Stimulated activated naive CD8-positive, alpha-beta T cell treated with anti-CD3 and anti-CD28 coated beads, Interleukin-15, Interleukin-2, amounts not matched to agents 100 U/mL and 50 U/mL, for 24 hours (primary cell): Measurements from ENCODE around the gene ADH6.
"Not testable (repeated sequence)": the region's sequence is repeated elsewhere in the genome, so short reads cannot be mapped to it uniquely, and the experiment has no call there.

ENCODE experiments used
- ATAC-seq: fragments of 150-1000 bp; cut with Tn5 transposase; one replicate; pipeline ENCODE4 v1.10.0; 2021
- DNase-seq: peaks from one replicate; pipeline ENCODE4 v3.0.0; 2021

Gene ADH6

GRCh38 chr4:99219072-99219471, at the start of gene ADH6:
Gene ADH6, minus strand, starts transcription at chr4:99219246. Its CDS starts 94 bp downstream, at chr4:99219152.
- DNase-seq, result no peak
- no peak for ATAC-seq

DNA sequence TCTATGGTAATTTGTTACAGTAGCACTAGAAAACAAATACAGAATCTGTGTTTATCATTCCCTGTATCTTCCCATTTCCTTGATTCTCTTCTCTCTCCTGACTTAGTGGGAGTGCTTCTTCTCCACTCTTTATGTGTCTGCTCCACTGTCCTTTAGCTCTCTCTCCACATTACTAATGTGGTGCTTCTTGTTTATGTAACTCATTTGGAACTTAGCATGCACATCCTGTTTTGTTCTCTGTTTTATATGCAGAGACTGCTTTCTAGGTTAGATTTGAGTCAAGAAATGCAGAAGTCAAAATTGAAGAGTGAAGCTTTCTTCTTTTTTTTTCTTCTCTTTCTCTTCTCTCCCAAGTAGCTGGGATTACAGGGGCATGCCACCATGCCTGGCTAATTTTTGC, 45.9 kb upstream of the ADH6 start:
- ATAC-seq (no peak), DNase-seq (no peak)

GRCh38 chr4:99252746-99253145, 33.7 kb upstream of the ADH6 start:
- ATAC-seq (no peak), DNase-seq (no peak)

GRCh38 chr4:99248714-99249113, 29.7 kb upstream of the ADH6 start:
- DNase-seq, result no peak
- ATAC-seq, result no peak

DNA sequence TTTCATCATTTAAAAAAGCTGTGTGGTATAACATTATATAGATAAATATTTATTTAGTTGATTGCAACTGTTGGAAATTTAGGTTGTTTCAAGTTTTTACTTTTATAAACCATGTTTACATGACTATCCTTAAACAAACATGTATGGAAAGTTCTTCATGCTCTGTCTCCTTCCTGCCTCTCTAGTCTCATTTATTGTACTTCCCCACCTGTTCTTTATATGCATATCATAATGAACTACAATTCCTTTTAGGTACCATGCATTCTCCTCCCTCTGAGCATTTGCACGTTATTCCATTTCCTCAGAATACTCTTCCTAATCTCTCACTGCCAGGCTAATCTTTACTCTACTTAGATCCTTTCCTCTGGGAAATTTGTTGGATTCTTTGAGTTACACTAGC, 16.9 kb upstream of the ADH6 start:
- no peak for DNase-seq
- ATAC-seq, result no peak

GRCh38 chr4:99234331-99235010, 15.4 kb upstream of the ADH6 start:
- DNase-seq (no peak), ATAC-seq (no peak)

- ATAC-seq, DNase-seq: not testable (repeated sequence)
These were observed 14.4 kb upstream of the ADH6 start for GRCh38 chr4:99233397-99233796.

DNA sequence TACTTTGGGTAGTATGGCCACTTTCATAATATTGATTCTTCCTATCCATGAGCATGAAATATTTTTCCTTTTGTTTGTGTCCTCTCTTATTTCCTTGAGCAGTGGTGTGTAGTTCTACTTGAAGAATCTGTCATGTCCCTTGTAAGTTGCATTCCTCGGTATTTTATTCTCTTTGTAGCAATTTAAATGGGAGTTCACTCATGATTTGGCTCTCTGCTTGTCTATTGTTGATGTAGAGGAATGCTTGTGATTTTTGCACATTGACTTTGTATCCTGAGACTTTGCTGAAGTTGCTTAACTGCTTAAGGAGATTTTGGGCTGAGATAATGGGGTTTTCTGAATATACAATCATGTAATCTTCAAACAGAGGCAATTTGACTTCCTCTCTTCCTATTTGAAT, 9.7 kb upstream of the ADH6 start:
- not testable (repeated sequence) for ATAC-seq, DNase-seq

DNA sequence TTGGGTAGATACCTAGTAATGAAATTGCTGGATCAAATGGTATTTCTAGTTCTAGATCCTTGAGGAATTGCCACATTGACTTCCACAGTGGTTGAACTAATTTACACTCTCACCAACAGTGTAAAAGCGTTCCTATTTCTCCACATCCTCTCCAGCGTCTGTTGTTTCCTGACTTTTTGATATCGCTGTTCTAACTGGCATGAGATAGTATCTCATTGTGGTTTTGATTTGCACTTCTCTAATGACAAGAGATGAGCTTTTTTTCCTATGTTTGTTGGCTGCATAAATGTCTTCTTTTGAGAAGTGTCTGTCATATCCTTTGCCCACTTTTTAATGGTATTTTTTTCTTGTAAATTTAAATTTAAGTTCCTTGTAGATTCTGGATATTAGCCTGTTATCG, 8.6 kb upstream of the ADH6 start:
- ATAC-seq, DNase-seq: not testable (repeated sequence)

DNA sequence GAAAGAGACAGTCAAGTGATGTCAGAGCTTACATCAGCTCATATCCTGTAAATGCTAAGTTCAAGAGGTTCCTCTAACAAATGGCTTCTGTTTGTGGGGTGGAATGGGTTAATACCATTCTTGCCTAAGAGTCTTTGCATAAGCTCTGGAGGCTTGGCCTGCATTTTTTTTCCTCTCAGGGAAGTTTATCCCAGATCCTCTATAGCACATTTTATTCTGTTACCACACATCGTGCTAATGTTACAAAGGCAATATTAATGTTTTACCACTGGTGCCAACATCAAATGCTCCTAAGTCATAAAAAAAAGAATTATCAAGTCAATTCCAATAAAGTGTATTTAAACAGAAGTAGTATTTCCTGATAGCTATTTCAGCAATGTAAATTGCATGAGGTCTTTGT, 2.9 kb upstream of the ADH6 start:
- no peak for ATAC-seq
- DNase-seq, result no peak

DNA sequence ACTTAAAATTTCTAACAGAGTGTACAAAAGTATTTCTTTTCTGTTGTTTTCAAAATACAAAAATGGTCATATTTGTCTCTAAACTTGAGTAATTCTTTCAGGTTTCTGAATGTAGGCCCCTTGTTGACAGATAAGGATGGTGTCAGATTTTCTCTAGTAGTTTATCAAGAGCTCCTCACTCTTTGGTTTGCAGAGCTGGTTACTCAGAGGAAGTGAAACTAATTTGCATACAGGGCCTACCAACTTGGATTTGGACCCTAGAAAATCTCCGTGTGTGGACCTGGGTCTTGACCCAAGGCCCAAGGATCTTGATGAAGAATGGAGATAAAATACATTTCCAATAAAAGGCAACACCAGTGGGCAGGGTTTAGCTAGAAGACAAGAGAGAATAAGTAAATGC, 433 bp upstream of the ADH6 start:
- ATAC-seq, result no peak
- no peak for DNase-seq

GRCh38 chr4:99215521-99215920, 3.5 kb downstream of the ADH6 start:
- ATAC-seq (no peak), DNase-seq (no peak)

DNA sequence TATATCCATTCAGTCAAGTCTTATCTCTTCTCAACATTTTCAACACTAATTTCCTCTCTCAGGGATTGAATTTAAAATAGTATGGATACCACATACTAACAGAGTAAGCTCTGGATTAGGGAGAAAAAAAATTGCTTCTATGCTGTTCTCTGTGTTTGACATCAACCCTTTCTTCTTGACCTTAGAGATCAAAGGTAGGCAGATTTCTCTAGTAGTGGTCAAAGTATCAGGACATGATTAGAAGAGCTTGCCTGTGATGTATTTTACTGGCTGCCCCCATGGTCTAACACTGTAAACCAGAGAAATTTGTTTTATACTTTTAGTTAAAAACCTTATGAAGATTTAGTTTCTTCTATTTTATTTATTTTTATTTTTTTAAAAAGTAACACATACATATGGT, 8.3 kb downstream of the ADH6 start:
- ATAC-seq (no peak), DNase-seq (no peak)

GRCh38 chr4:99209671-99210070, 9.4 kb downstream of the ADH6 start:
- DNase-seq, result no peak

GRCh38 chr4:99208719-99209075, 10.3 kb downstream of the ADH6 start:
- ATAC-seq (no peak), DNase-seq (no peak)

More at GRCh38 chr4:99209671-99210070, 9.4 kb downstream of the ADH6 start:
- ATAC-seq, result no peak

DNA sequence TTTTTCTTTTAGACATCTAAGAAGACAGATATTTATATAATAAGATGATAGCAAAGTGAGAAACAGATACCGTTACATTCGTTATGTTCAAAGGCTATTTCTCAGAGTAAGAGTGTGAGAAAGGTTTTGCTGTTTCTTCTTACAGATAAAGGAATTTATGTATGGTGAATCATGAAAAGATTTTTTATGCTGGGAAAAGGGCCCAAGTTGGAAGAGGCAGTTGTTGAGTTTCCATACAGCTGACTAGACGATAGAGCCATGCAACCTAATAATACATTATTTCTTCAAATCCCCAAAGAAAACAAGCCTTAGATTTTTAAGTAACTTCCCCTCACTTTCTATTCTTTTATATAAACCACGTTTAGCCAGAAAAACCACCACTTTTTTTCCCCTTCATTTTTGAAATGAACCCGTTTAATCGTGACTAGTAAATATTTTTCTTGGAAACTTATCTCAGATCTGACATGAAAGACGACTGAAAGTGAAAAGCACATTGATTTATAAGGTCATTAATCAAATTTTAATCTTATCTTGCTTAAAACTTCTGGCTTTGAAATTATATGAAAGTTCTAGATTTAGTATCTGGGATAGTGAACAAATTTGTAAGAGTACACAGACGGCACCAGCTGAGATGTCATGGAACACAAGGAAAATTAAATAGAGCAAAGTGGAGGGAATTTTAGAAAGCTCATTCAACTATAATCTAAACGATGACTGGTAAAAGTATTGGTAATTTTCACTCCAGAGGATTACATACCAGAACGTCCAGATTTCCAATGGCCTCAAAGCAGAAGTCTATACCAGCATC, 10.9 kb downstream of the ADH6 start:
- no peak for ATAC-seq
- DNase-seq, result no peak

DNA sequence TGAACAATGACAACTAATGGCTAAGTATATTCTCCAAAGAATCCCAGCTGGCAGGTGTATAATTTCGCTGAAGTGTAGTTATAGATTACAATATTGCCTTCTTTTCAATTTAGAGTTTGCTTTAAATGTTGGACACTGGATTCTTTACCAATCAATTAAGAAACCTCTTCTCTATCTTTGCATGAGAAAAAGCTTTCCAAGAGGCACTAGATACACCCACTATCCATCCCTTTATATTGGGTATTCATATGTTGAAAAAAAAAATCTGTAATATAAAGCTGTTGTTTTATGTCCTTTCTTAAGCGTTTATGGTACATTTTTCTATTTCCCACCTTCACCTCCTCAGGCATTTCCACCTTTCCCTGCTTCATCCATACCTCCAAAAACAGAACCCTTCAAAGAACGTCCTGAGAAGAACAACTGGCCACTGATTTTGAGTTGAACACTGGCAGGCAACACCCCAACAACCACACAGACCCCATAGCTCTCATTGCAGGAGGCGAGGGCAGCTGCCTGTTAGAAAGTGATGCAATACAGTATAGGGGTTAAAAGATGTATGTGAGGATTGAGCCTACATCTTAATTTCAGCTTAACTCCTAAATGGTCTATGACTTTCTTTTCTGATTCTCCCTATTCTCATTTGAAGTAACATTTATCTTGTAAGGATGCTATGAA, 11.8 kb downstream of the ADH6 start:
- no peak for DNase-seq
- no peak for ATAC-seq

GRCh38 chr4:99205153-99205979, 13.7 kb downstream of the ADH6 start:
- DNase-seq (no peak), ATAC-seq (no peak)

DNA sequence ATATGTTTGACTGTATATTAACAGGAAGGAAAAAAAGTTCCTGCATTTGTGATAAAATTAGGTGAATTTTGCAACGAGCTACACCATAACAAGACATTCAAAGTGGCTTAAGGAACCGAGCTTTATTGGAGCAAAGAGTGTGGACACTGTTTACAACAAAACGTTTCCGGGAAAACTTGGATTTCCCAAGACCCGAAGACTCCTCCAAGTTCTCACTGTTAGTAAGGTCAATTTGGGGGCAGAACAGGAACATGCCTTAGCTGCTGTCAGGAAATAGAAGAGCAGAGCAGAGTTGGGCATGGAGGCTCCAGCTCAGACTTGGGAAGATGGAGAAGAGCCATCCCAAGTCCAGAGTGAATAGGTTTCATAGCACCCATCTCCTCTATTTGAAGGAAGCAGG, 16.5 kb downstream of the ADH6 start:
- ATAC-seq (no peak), DNase-seq (no peak)

DNA sequence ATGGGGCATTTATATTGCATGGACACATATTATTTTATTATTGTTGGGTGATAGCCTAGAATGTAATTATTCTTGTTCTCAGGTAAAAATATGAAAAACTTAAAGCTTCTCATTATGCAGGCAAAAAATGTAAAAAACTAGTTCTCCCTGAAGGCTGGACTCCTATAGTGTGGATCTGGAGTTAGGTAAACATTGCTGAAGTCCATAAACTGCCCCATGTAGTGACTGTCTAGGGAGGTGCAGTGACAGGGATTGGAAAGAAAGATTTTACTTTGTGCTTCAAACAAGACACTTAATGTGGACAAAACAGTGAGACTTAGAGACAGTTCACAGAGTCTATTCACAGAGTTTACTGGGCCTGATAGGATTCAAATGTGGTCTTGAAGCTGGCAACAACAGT, 17.0 kb downstream of the ADH6 start:
- no peak for ATAC-seq
- no peak for DNase-seq

DNA sequence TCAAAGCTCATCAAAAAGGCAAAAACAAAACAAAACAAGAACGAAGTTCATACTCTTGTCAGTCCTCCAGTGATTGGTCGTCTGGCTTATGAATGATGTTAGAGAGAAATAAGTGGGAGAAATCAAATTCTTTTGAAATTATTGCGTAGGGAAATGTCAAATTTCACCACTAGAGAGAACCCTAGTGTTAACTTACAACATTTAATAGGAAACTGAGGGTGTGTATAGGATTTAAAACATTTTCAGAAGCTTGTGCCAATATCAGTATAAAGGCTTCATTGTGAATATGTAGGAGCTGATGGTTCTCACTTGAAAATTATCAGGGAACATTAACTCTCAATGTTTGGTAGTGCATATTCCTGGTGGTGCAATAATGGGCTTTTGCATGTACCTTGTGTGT, 17.4 kb downstream of the ADH6 start:
- ATAC-seq (no peak), DNase-seq (no peak)

DNA sequence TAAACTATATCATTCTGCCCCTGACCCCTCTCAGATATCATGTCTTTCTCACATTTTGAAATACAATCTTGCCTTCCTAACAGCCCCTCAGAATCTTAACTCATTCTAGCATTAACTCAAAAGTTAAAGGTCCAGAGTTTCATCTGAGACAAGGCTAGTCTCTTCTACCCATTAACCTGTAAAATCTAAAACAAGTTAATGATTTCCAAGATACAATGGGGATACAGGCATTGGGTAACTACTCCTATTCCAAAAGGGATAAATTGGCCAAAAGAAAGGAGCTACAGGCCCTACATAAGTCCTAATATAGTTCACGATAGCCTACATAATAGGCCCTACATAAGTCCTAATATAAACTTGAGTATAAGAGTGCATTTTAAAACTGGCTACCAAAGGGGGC, 18.9 kb downstream of the ADH6 start:
- ATAC-seq (no peak), DNase-seq (no peak)
